Inflammatory macrophage treated with lipopolysaccharide for 1 hour (primary cell): ENCODE data around the gene POGZ.

Experiments
- DNase-seq, 2 donors: peaks; one replicate each; pipeline ENCODE4 v3.0.0-alpha.2; 2020 to 2022

Gene POGZ

DNA sequence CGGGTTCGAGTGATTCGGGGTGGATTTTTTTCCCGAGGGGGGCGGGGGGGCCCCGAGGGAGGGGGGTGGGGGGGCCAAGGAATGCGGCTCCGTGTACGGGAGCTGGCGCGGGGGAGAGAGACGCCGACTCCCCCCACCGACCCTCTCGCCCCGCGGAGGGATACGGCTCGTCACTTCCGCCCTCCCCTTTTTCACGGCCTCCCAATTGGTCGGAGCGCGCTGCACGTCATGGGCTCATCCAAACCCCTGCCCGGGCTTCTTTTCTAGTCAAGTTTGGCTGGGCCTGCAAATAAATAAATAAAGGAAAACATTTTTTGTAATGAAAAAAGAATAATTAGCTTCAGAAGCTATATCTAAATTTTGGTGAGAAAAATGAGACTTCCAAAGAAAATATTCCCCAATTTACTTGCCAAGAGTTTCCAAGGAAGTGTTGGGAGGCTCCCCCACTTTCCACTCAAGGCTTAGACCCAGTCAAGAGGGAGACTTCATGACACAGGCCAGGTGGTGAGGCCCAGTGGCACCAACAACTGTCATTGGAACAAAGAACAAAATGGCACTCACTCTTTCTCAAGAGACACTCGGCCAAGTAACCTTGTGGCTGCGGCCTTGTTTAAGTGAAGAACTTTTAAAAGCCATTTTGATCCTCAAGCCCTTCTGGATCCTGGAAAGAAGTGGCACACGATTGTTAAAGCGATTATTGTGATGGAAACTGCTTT, at the start of gene POGZ:
Gene POGZ, minus strand, starts transcription at position 164 of the 716 bp plus-strand sequence. CDS start 17,290 bp downstream, outside the sequence.
- peak; percentile 89 to 97 for DNase-seq

DNA sequence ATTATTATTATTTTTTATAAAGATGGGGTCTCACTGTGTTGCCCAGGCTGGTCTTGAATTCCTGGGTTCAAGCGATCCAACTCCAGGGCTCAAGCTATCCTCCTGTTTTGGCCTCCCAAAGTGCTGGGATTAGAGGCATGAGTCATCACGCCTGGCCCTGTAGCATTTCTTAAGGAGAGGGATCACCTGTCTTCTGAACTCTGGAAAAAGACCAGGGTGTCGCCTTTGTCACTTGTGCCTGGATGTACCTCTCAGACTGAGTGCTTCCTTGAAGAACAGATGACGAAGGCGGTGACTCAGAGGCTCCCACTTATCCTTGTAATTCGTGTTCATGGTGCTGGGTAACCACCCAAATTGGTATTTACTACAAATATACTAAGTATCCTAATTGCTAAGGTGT, 49.5 kb upstream of the POGZ start:
- DNase-seq: no peak

- no peak for DNase-seq
Observed at GRCh38 chr1:151504759-151505158, 45.5 kb upstream of the POGZ start.

DNA sequence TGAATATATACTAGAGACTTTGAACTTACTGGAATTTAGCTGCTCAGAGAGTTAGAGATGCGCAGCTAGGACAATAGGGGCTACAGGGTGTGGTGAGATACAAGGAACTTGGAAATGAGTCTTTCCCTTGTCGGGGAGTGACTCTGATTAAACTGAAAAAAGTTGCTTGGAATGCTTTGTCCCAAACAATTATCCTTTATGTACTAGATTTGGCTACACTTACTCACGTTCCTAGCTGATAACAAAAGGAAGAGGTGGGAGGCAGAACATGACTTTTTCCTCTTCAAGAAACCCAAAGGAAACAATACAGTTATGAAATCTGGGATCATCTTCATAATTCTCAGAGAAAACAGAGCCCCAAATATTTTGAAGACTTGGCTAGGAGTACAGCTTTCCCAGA, 45.0 kb upstream of the POGZ start:
- no peak for DNase-seq

GRCh38 chr1:151502859-151503780, 43.8 kb upstream of the POGZ start:
- no peak for DNase-seq

GRCh38 chr1:151502035-151502700, 42.9 kb upstream of the POGZ start:
- DNase-seq: no peak

DNA sequence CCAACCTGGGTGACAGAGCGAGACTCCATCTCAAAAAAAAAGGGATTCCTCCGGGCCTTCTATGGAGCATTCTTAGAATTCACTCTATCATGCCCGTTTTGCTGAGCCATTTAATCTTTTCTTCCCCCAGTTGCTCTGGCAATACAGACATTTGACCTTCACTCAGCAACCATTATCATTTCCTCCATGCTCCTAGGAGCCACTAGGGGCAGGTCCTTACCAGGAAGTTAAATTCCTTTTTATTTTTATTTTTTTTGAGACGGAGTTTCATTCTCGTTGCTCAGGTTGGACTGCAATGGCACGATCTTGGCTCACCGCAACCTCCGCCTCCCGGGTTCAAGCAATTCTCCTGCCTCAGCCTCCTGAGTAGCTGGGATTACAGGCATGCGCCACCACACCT, 42.2 kb upstream of the POGZ start:
- DNase-seq: no peak

GRCh38 chr1:151499930-151500329, 40.6 kb upstream of the POGZ start:
- no peak for DNase-seq

GRCh38 chr1:151499365-151499764, 40.1 kb upstream of the POGZ start:
- no peak for DNase-seq

GRCh38 chr1:151495316-151495715, 36.0 kb upstream of the POGZ start:
- DNase-seq: no peak

DNA sequence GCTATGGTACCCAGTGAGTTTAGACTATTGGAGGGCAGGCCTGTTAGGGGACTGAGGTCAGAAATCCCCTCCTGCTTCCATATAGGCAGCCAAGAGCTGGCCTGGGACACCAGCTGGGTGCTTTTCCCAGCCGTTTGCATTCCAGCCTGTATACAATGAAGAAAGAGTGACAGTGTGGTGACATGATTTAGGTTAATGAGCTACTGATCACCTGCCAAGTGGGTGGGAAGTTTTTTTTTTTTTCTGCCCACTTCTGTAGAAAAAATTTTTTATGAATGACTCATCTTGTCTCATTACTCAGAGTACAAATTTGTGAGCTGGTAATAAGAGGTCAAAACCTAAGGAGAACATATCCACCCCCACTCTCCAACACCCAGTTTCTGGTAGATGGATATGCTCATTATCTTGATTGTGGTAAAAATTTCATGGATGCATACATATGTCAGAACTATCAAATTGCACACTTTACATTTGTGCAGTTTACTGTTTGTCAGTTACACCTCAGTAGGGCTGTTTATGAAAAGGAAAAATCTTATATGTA, 35.5 kb upstream of the POGZ start:
- peak; percentile 44 to 76 for DNase-seq

DNA sequence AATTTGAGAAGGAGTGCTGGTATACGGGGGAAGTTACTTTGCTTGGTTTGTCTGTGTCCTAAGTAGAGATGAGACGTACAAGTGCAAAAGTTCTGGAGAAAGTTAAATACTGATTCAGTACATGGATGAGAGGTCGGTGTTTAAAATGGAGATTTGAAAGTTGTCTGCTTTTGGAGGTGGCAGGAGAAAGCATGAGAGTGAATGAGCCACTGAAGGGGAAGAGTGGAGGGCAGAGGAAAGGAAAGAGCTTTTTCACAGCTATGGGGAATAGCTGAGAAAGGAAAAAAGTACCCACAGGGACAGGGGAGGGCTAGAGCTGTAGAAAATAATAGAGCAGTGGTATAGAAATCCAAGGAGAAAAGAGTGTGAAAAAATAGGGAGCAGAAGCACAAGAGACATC, 33.7 kb upstream of the POGZ start:
- DNase-seq: no peak

DNA sequence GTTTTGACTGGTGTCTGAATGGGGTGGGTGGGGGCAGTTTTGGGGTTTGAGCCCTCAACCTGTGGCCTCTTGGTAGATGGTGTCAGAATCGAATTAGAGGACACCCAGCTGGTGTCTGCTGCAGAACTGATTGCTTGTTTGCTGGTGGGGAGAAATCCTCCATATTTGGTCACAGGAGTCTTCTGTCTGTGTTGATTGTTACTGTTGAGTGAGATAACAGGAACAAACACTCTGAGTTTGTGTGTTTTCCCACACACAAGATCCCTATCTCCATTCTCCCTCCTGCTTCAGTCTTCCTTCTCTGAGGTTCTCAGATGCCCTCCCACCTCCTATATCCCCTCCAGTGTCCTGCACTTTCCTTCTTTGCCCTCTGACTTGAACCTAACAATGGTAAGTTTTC, 32.8 kb upstream of the POGZ start:
- no peak for DNase-seq

GRCh38 chr1:151491641-151492040, 32.3 kb upstream of the POGZ start:
- DNase-seq: no peak

GRCh38 chr1:151486557-151486956, 27.3 kb upstream of the POGZ start:
- DNase-seq: no peak

GRCh38 chr1:151485685-151486255, 26.5 kb upstream of the POGZ start:
- no peak for DNase-seq

- DNase-seq: no peak
Observed at GRCh38 chr1:151482017-151482416, 22.7 kb upstream of the POGZ start.

GRCh38 chr1:151479462-151479861, 20.2 kb upstream of the POGZ start:
- no peak for DNase-seq

DNA sequence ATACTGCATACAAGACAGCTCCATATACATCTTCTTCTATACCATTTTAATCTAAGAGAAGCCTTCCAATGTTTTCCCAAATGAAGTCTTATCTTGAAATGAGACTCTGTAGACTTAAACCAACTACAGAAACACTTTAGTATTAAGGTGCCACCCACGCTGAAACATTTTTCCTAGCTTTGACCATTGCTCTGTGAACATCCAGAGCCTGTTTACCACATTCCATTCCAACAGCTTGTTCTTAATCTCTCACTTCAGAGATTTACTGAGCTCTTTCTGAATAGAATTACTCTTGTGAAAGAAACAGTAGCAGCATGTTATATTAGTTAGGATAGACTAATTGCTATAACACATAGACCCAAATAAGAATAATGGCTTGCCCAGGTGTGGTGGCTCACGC, 19.6 kb upstream of the POGZ start:
- no peak for DNase-seq

GRCh38 chr1:151478140-151478812, 19.0 kb upstream of the POGZ start:
- DNase-seq: no peak

DNA sequence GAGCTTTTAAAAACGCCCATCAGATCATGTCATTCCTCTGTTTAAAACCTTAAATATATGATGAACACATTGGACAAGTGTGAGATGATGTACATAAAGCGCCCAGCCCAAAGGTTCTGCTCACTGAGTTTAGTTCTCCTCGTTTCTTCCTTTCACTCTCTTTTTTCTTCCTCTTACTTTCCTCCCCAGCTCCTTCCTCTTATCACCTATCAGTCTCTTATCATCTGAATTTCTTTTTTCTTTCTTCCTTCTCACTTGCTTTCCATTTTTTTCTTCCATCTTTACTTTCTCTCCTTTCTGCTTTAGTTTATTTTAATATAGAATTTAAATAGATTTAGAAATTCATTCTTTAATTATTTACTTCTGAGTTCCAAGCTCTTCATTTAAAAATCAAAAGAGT, 17.8 kb upstream of the POGZ start:
- DNase-seq: no peak

DNA sequence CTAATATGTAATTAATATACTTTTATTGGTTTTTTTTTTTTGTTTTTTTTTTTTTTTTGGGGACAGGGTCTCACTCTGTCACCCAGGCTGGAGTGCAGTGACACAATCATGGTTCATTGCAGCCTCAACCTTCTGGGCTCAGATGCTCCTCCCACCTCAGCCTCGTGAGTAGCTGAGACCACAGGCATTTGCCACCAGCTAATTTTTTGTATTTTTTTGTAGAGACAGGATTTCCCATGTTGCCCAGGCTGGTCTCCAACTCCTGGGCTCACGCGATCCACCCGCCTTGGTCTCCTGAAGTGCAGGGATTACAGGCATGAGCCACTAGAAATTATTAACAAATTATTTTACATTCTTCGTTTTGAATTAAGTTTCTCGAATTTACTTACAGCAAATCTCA, 16.8 kb upstream of the POGZ start:
- no peak for DNase-seq
